ENCODE results near the gene ABT1.
A peak's percentile ranks its signal among the peaks of the same experiment; 100 is the strongest.

The ABT1 gene

GRCh38 chr6:26563488-26563887 is 33.3 kb upstream of the ABT1 start:
- no peak overlapping the region for H3K4me3 ChIP-seq (ENCODE audit: low read length)
- no peaks in the 10 kb centered on the region for H3K27me3 ChIP-seq (replicated peaks; ENCODE audit: insufficient read depth, low read length)
- peaks cover 6% of the 10 kb centered on the region; the same call in 1 of the 2 replicates for H3F3A ChIP-seq (ENCODE audit: insufficient read depth, low read length)
- no peaks in the 10 kb centered on the region for H3K9me2 ChIP-seq (replicated peaks; ENCODE audit: insufficient read depth, low read length)
- H3K9ac ChIP-seq (ENCODE audit: low read length) = no peak overlapping the region
- no peaks in the 10 kb centered on the region for H3K9me3 ChIP-seq (replicated peaks; ENCODE audit: insufficient read depth, low read length)
- H2AFZ ChIP-seq (ENCODE audit: low read length) = no peak overlapping the region
- H3K4me2 ChIP-seq (ENCODE audit: low read depth, low read length) = no peak overlapping the region
- DNase-seq = no peak
- no peaks in the 10 kb centered on the region for H3K36me3 ChIP-seq (replicated peaks; ENCODE audit: insufficient read depth, low read length)
- H3K27ac ChIP-seq (ENCODE audit: low read length) = no peak overlapping the region
- H3K79me2 ChIP-seq (ENCODE audit: low read length) = no peaks in the 10 kb centered on the region
- H3K4me1 ChIP-seq (ENCODE audit: low read length) = no peaks in the 10 kb centered on the region
- TF ChIP-seq EZH2 (optimal IDR thresholded peaks at IDR 0.05; ENCODE audit: low read depth, low read length) (no peak), CTCF (IDR thresholded peaks at IDR 0.05; ENCODE audit: low read length) (no peak), EZH2phosphoT487 (IDR thresholded peaks at IDR 0.05; ENCODE audit: low read length) (no peak)
- no peaks in the 10 kb centered on the region for H4K20me1 ChIP-seq (ENCODE audit: insufficient read depth, low read length)

GRCh38 chr6:26568601-26569432 is 27.9 kb upstream of the ABT1 start:
- Histone ChIP-seq H3K9me3 (replicated peaks; ENCODE audit: insufficient read depth, low read length) (no peaks in the 10 kb centered on the region), H3K79me2 (ENCODE audit: low read length) (no peaks in the 10 kb centered on the region), H3K9me2 (replicated peaks; ENCODE audit: insufficient read depth, low read length) (no peaks in the 10 kb centered on the region), H3K9ac (ENCODE audit: low read length) (peak overlapping the region; percentile 67; the same call in 1 of the 2 replicates), H3K4me2 (ENCODE audit: low read depth, low read length) (peak overlapping the region; percentile 87), H3K4me1 (ENCODE audit: low read length) (peaks cover 14% of the 10 kb centered on the region; the same call in 1 of the 2 replicates), H3F3A (ENCODE audit: insufficient read depth, low read length) (peaks cover 15% of the 10 kb centered on the region), H3K27me3 (replicated peaks; ENCODE audit: insufficient read depth, low read length) (no peaks in the 10 kb centered on the region), H2AFZ (ENCODE audit: low read length) (peak overlapping the region; percentile 95), H3K27ac (ENCODE audit: low read length) (peak overlapping the region; percentile 35; the same call in 1 of the 2 replicates), H3K36me3 (replicated peaks; ENCODE audit: insufficient read depth, low read length) (no peaks in the 10 kb centered on the region), H4K20me1 (ENCODE audit: insufficient read depth, low read length) (no peaks in the 10 kb centered on the region), H3K4me3 (ENCODE audit: low read length) (peak overlapping the region; percentile 92)
- no peak for TF ChIP-seq EZH2 (optimal IDR thresholded peaks at IDR 0.05; ENCODE audit: low read depth, low read length)
- peak; percentile 40 for TF ChIP-seq CTCF (IDR thresholded peaks at IDR 0.05; ENCODE audit: low read length)
- peak; percentile 94 for DNase-seq

GRCh38 chr6:26569433-26569764 is 27.4 kb upstream of the ABT1 start:
- H4K20me1 ChIP-seq (ENCODE audit: insufficient read depth, low read length) = no peaks in the 10 kb centered on the region

More at GRCh38 chr6:26569433-26569764, 27.4 kb upstream of the ABT1 start:
- Histone ChIP-seq H3K4me2 (ENCODE audit: low read depth, low read length) (peak overlapping the region; percentile 67; the same call in 1 of the 2 replicates), H3K9me3 (replicated peaks; ENCODE audit: insufficient read depth, low read length) (no peaks in the 10 kb centered on the region), H3K4me1 (ENCODE audit: low read length) (peaks cover 14% of the 10 kb centered on the region; the same call in 1 of the 2 replicates), H2AFZ (ENCODE audit: low read length) (peak overlapping the region; percentile 84), H3K27ac (ENCODE audit: low read length) (peak overlapping the region; percentile 33; the same call in 1 of the 2 replicates), H3K27me3 (replicated peaks; ENCODE audit: insufficient read depth, low read length) (no peaks in the 10 kb centered on the region), H3K9me2 (replicated peaks; ENCODE audit: insufficient read depth, low read length) (no peaks in the 10 kb centered on the region), H3K4me3 (ENCODE audit: low read length) (peak overlapping the region; percentile 92), H3F3A (ENCODE audit: insufficient read depth, low read length) (peaks cover 15% of the 10 kb centered on the region), H3K36me3 (replicated peaks; ENCODE audit: insufficient read depth, low read length) (no peaks in the 10 kb centered on the region), H3K9ac (ENCODE audit: low read length) (no peak overlapping the region; the same call in 1 of the 2 replicates), H3K79me2 (ENCODE audit: low read length) (no peaks in the 10 kb centered on the region)
- no peak for TF ChIP-seq CTCF (IDR thresholded peaks at IDR 0.05; ENCODE audit: low read length)
- DNase-seq = no peak

Measured in MM.1S (cell line).